Activated B cell treated with CpG ODN at 0.5 μM for 24 hours (primary cell): ENCODE measurements around the gene PALLD. TPM values are rescaled to one million over a fixed set of nuclear protein-coding genes. Genes with fewer than 3 reads are reported as not detected.

Source experiments
- ATAC-seq: fragments of 200-7000 bp; cut with Tn5 transposase; one replicate; pipeline ENCODE4 v1.10.0; 2021; ENCODE audit warnings: low read depth, mild to moderate bottlenecking, moderate library complexity
- CTCF ChIA-PET: fragments of 350-600 bp; sonication (Branson Sonifier 250); formaldehyde crosslinking; loops from one replicate; lab custom pipeline; 2021; ENCODE audit warnings: antibody characterized with exemption; lab: Charles Lee
- POLR2A ChIA-PET: fragments of 350-600 bp; sonication (Branson Sonifier 250); formaldehyde crosslinking; loops from one replicate; lab custom pipeline; 2021; ENCODE audit warnings: antibody characterized with exemption; lab: Charles Lee
- DNase-seq: peaks from one replicate; pipeline ENCODE4 v3.0.0; 2022
- H3K27ac Mint-ChIP-seq: one replicate; pipeline ENCODE4 v1.8.0; 2020; ENCODE audit warnings: mixed read lengths
- H3K27me3 Mint-ChIP-seq: one replicate; pipeline ENCODE4 v1.8.0; 2021; ENCODE audit warnings: mixed read lengths
- H3K36me3 Mint-ChIP-seq: one replicate; pipeline ENCODE4 v1.8.0; 2021; ENCODE audit warnings: low read depth, mixed read lengths
- H3K4me1 Mint-ChIP-seq: one replicate; pipeline ENCODE4 v1.8.0; 2021; ENCODE audit warnings: mixed read lengths
- H3K4me3 Mint-ChIP-seq: one replicate; pipeline ENCODE4 v1.8.0; 2020; ENCODE audit warnings: mild to moderate bottlenecking, mixed read lengths
- H3K9me3 Mint-ChIP-seq: one replicate; pipeline ENCODE4 v1.8.0; 2020; ENCODE audit warnings: mixed read lengths
- CTCF ChIP-seq: fragments of 200-600 bp; IDR thresholded peaks from one replicate; pipeline ENCODE4 v1.8.0; 2022; ENCODE audit warnings: antibody characterized with exemption, mild to moderate bottlenecking
- intact Hi-C: fragments of 100-400 bp; cut with micrococcal nuclease; formaldehyde crosslinking; loops from one replicate; pipeline ENCODE4 v1.15.1; 2024
- total RNA-seq: library from RNA; stranded (reverse); gene quantifications from 2 replicates; pipeline ENCODE4 v1.2.3, GENCODE V29; 2022

PALLD gene
- total RNA-seq, 1 donor from 2014 or later = 0.44 TPM

GRCh38 chr4:168811207-168811606 lies 314.4 kb downstream of the PALLD start:
- CTCF ChIA-PET = no interaction called here
- no peak for ATAC-seq

GRCh38 chr4:168811786-168812651 lies 315.2 kb downstream of the PALLD start:
- TF ChIP-seq CTCF = no peak
- Mint-ChIP-seq H3K27me3 (peaks cover 23% of the 10 kb centered on the region), H3K9me3 (no peaks in the 10 kb centered on the region), H3K4me1 (peaks cover 4% of the 10 kb centered on the region), H3K27ac (no peak overlapping the region), H3K4me3 (no peak overlapping the region), H3K36me3 (no peaks in the 10 kb centered on the region)
- CTCF ChIA-PET = no interaction called here
- POLR2A ChIA-PET = no interaction called here
- intact Hi-C loops = no loop called here
- ATAC-seq = no peak
- no peak for DNase-seq

More at GRCh38 chr4:168811207-168811606, 314.4 kb downstream of the PALLD start:
- no peak overlapping the region for H3K27ac Mint-ChIP-seq
- H3K36me3 Mint-ChIP-seq = no peaks in the 10 kb centered on the region
- intact Hi-C loops = no loop called here
- POLR2A ChIA-PET = no interaction called here
- no peak overlapping the region for H3K4me3 Mint-ChIP-seq
- no peaks in the 10 kb centered on the region for H3K4me1 Mint-ChIP-seq
- TF ChIP-seq CTCF = no peak
- no peaks in the 10 kb centered on the region for H3K9me3 Mint-ChIP-seq
- peaks cover 23% of the 10 kb centered on the region for H3K27me3 Mint-ChIP-seq
- DNase-seq = no peak

- Mint-ChIP-seq H3K9me3 (no peaks in the 10 kb centered on the region), H3K27me3 (peaks cover 26% of the 10 kb centered on the region), H3K27ac (no peak overlapping the region), H3K4me3 (no peak overlapping the region), H3K4me1 (peaks cover 9% of the 10 kb centered on the region), H3K36me3 (no peaks in the 10 kb centered on the region)
- POLR2A ChIA-PET = no interaction called here
- no peak for ATAC-seq
- CTCF ChIA-PET = no interaction called here
- no peak for TF ChIP-seq CTCF
- intact Hi-C loops = no loop called here
- DNase-seq = no peak
Observed at GRCh38 chr4:168812806-168813205, 316.0 kb downstream of the PALLD start.

GRCh38 chr4:168813890-168814289 lies 317.0 kb downstream of the PALLD start:
- ChIA-PET CTCF (no interaction called here), POLR2A (no interaction called here)
- H3K27ac Mint-ChIP-seq = no peak overlapping the region
- DNase-seq (no peak), ATAC-seq (no peak)
- H3K9me3 Mint-ChIP-seq = no peaks in the 10 kb centered on the region
- no peak for TF ChIP-seq CTCF
- peaks cover 31% of the 10 kb centered on the region for H3K27me3 Mint-ChIP-seq
- intact Hi-C loops = no loop called here
- peaks cover 9% of the 10 kb centered on the region for H3K4me1 Mint-ChIP-seq
- H3K36me3 Mint-ChIP-seq = no peaks in the 10 kb centered on the region
- H3K4me3 Mint-ChIP-seq = no peak overlapping the region

- CTCF ChIA-PET = no interaction called here
- DNase-seq (no peak), ATAC-seq (no peak)
- Mint-ChIP-seq H3K36me3 (no peaks in the 10 kb centered on the region), H3K4me3 (no peak overlapping the region), H3K27ac (no peak overlapping the region), H3K27me3 (peaks cover 31% of the 10 kb centered on the region), H3K9me3 (no peaks in the 10 kb centered on the region), H3K4me1 (peaks cover 9% of the 10 kb centered on the region)
- POLR2A ChIA-PET = no interaction called here
- TF ChIP-seq CTCF = no peak
- intact Hi-C loops = no loop called here
Observed at GRCh38 chr4:168815379-168816345, 318.8 kb downstream of the PALLD start.
